Lower leg skin (tissue), 4 donors: Measurements from ENCODE around the gene CASP5. TPM values are rescaled to one million over a fixed set of nuclear protein-coding genes. Genes with fewer than 3 reads are reported as not detected.

Experiments used
- DNase-seq, 2 donors: peaks; one replicate each; pipeline ENCODE4 v3.0.0-alpha.2; 2019; ENCODE audit warnings: low spot score in 2 of 2
- H3K4me3 ChIP-seq: fragments of 200-600 bp; sonication (generic); 2 replicates; pipeline ENCODE4 v1.5.1; 2017; ENCODE audit warnings: mild to moderate bottlenecking, low read depth; ENCODE audit not compliant: poor library complexity, severe bottlenecking
- POLR2A ChIP-seq, 2 donors: fragments of 450-650 bp; IDR thresholded peaks; one replicate each; pipeline ENCODE4 v1.6.1; 2016 to 2017; ENCODE audit warnings: antibody characterized with exemption in 2 of 2, mild to moderate bottlenecking in 1 of 2, moderate library complexity in 1 of 2
- WGBS, 2 donors: methylation state at CpG; one replicate each; pipeline ENCODE4 v1.1.5; 2018; 5-methylcytosine and 5-hydroxymethylcytosine counted together
- intact Hi-C: fragments of 100-400 bp; cut with DNase I; formaldehyde crosslinking; loops from one replicate; pipeline ENCODE4 v1.15.0; 2023; ENCODE audit warnings: low total_unique reads
- total RNA-seq, 4 donors: library from RNA; depleted of rRNA; stranded (reverse); fragments of >200 nt; gene quantifications; one replicate each; pipeline ENCODE4 v1.1.0, GENCODE V29; 2016
- TF ChIP-seq, protein P1 (sequence below), 3 donors: fragments of 450-650 bp; IDR thresholded peaks; one replicate each; pipeline ENCODE4 v1.5.1; 2016; ENCODE audit warnings: antibody characterized with exemption in 3 of 3, mild to moderate bottlenecking in 3 of 3, moderate library complexity in 2 of 3

CASP5 gene
- total RNA-seq, 4 donors from 2014 or later, result 0.21 TPM; not detected in 3

DNA sequence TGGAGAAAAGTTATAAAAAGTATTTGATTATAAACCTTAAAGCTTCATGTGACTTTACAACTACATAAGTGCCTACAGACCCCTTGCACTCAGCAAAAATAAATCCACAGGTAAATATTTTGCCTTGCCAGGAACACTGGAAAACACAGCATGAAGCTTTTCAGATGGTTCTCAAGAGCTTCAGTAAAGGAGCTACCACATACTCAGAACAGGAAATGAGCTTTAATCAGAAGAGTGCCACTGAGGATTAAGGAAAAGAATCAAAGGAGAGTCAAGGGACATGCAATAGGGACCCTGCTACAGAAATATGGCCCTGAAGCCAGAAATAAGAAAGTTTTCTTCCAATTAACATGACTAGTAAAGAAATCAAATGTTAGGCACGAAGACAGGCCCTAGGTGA lies 10.8 kb upstream of the CASP5 start:
- WGBS, 2 donors, result 46 to 66% methylated on average over 1 of the region's 1 CpG
- H3K4me3 ChIP-seq, result no peak overlapping the region
- DNase-seq, result no peak
- no peak for TF ChIP-seq POLR2A (IDR thresholded peaks at IDR 0.05)
- TF ChIP-seq, protein P1, sequence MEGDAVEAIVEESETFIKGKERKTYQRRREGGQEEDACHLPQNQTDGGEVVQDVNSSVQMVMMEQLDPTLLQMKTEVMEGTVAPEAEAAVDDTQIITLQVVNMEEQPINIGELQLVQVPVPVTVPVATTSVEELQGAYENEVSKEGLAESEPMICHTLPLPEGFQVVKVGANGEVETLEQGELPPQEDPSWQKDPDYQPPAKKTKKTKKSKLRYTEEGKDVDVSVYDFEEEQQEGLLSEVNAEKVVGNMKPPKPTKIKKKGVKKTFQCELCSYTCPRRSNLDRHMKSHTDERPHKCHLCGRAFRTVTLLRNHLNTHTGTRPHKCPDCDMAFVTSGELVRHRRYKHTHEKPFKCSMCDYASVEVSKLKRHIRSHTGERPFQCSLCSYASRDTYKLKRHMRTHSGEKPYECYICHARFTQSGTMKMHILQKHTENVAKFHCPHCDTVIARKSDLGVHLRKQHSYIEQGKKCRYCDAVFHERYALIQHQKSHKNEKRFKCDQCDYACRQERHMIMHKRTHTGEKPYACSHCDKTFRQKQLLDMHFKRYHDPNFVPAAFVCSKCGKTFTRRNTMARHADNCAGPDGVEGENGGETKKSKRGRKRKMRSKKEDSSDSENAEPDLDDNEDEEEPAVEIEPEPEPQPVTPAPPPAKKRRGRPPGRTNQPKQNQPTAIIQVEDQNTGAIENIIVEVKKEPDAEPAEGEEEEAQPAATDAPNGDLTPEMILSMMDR (IDR thresholded peaks at IDR 0.05), result no peak
- intact Hi-C loops, result no loop called here

DNA sequence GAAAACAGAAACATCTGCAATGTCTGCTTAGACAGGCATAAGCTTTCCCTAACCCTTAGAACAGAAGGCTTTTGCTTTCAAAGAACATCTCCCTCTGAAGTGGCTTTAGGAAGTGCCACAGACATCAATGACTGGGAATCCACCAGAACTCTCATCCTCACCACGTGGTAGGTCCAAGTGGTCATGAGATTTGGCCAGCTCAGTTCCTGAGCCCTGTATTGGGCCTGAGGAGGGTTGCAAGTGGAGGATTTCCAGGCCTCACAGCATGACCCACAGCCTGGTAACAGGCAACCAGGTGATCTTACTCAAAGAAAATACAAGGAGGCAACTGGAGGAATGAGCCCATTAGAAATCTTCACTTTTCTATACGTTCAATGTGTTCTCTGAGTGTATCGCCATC lies 10.4 kb upstream of the CASP5 start:
- TF ChIP-seq POLR2A (IDR thresholded peaks at IDR 0.05), result no peak
- TF ChIP-seq, protein P1 (IDR thresholded peaks at IDR 0.05), result no peak
- 73 to 79% methylated on average over 3 of the region's 3 CpGs for WGBS, 2 donors
- no peak overlapping the region for H3K4me3 ChIP-seq
- intact Hi-C loops, result no loop called here
- no peak for DNase-seq

DNA sequence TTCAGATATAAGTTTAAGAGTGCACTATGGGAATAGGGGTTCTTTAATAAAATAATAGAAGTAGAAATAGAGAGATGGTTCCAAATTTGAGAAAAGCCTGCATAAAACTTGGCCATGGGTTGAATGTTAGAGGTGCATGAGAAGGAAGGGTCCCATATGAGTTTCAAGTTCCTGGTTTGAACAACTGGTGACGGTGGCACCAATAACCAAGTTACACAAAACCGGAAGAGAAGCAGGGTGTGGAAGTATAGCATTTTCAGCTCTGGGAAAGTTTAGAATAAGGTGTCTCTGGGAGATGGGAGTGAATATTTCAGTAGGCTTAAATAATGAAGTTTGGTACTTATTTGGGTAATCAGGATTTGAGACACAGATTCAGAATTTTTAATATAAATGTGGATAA lies 9.5 kb upstream of the CASP5 start:
- TF ChIP-seq POLR2A (IDR thresholded peaks at IDR 0.05), result no peak
- TF ChIP-seq, protein P1 (IDR thresholded peaks at IDR 0.05), result no peak
- 52 to 74% methylated on average over 2 of the region's 2 CpGs for WGBS, 2 donors
- intact Hi-C loops, result no loop called here
- no peak overlapping the region for H3K4me3 ChIP-seq
- DNase-seq, result no peak

DNA sequence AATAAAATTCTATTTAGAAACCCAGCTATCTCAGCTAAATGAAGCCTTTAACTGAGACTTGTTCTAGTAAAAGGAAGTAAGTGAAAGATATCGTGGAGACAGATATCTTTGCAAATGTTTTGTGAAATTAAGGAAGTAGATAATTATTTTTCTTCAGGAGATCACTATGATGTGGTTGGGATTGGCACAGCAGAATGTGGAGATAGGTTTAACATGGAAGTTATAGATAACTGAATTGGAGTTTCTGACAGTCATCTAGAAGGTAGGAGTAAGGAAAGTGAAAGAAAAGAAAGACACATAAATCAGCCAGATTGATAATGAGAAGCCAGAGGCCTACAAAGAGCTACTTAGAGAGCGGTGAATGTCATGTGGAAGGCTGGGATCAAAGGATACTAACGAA lies 4.7 kb upstream of the CASP5 start:
- WGBS, 2 donors, result 76 to 82% methylated on average over 3 of the region's 3 CpGs
- intact Hi-C loops, result no loop called here
- no peak overlapping the region for H3K4me3 ChIP-seq
- TF ChIP-seq POLR2A (IDR thresholded peaks at IDR 0.05), result no peak
- TF ChIP-seq, protein P1 (IDR thresholded peaks at IDR 0.05), result no peak
- DNase-seq, result no peak

DNA sequence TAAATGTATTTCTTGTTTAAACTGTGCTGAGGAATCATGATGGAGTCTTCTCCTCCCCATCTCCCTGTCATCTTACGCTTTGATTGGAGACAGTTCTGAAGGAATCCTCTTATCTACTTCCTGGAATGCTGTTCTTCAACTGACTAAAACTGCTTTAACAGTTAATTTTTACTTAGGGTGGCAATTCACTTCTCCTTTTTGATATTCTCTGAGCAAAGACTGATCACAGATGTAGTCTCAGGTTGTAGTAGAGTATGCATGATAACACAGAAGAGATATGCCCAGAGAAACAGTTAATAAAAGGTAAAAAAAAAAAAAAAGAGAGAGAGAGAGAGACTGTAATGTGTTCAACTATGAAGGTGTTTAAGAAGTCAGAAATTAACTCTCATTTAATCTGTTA lies 1.4 kb upstream of the CASP5 start:
- DNase-seq, result no peak
- no peak overlapping the region for H3K4me3 ChIP-seq
- no peak for TF ChIP-seq POLR2A (IDR thresholded peaks at IDR 0.05)
- TF ChIP-seq, protein P1 (IDR thresholded peaks at IDR 0.05), result no peak
- intact Hi-C loops, result no loop called here
- WGBS, 2 donors, result 70 to 97% methylated on average over 1 of the region's 1 CpG

DNA sequence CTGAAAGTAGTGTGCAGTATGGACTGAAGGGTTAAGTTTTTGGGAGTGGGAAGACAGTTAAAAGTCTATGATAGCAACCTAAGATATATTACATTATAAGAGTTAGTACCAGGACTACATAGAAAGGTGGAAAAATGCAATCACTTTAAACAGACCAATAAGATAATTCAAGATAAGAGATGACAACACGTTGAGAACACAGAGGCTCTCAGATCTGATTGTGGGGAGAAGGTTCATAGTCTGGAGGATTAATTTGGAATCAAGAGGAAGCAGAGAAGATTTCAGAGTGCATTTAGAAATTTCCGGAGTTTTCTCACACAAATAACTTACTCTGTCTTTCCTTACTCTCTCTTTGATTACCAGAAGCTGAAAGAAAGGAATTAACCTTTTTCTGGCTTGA lies 441 bp downstream of the CASP5 start:
- H3K4me3 ChIP-seq, result no peak overlapping the region
- DNase-seq, result no peak
- WGBS, 2 donors, result 33 to 52% methylated on average over 2 of the region's 2 CpGs
- TF ChIP-seq POLR2A (IDR thresholded peaks at IDR 0.05), result no peak
- TF ChIP-seq, protein P1 (IDR thresholded peaks at IDR 0.05), result no peak
- intact Hi-C loops, result no loop called here
